UCSD-AML1 (cell line): Measurements from ENCODE around the gene FUZ.

Experiments used
- DNase-seq: peaks from one replicate; lab custom pipeline; 2025; ENCODE audit not compliant: unreplicated experiment; lab: John Stamatoyannopoulos, UW

The FUZ gene

DNA sequence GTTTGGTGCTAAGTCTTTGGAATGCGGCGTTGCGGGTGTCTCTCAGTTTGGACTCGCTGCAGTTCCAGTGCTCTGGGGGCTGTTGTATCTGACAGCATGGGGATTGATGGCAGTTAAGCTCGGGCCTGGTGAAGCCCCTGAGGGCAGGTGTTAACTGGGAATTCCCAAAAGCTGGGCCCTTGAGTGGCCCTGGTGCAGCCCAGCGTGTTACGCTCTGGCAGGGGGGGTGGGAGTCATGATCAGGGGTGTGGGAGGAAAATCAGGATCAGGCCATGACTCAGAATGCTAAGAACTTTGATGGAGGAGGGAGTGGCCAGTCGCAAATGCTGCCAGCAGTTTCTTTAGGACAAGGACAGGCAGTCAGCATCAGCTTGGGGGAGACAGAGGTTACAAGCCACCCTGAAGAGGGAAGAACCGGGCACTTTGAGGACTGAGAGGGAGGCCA lies 26.7 kb downstream of the FUZ start:
- no peak for DNase-seq

DNA sequence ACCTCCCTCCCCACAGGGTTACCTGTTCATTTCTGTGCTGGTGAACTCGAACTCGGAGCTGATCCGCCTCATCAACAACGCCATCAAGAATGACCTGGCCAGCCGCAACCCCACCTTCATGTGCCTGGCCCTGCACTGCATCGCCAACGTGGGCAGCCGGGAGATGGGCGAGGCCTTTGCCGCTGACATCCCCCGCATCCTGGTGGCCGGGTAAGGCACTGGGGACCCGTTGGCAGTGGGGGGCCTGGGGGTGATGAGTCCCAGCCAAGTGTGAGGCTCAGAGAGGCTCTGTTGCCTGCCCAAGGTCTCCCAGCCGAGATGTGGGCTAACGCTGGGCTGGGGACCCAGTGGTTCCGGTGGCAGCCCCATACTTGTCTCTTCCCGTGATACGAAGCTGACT lies 30.6 kb downstream of the FUZ start:
- no peak for DNase-seq

DNA sequence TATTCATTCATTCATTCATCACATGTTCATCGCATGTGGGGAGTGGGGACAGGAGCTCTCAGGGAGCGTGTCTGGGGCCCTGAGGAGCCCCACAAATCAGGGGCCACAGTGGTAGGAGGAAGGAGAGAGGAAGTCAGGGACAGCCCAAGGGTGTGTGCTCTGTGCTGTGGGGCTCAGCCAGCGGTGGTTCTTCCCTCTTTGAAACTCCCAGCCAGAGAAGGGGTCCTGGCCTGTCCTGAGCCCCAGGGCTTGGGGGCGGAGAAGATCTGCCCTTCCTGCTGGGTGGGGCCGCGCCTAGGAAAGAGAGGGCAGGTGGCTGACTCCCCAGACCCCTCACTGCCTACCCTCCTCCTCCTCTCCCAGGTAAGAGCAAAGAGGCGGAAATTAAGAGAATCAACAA lies 31.7 kb downstream of the FUZ start:
- DNase-seq = no peak

DNA sequence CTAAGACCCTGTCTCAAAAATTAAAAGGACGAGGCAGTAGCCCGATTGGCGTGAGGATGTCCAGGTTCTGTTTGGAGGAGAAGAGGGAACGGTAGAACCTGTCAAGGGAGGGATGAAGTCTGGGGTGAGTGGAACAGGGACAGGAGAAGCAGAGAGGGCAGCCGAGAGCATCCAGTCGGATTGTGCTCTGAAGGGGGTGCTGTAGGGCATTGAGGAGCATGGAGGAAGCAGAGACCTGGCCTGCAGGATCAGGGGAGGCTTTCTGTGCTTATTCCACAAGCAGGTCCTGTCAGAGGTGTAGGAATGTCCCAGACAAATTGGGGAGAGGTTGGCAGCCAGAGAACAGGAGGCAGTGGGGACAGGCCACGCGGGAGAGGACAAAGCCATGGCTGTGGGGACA lies 32.2 kb downstream of the FUZ start:
- DNase-seq = no peak

DNA sequence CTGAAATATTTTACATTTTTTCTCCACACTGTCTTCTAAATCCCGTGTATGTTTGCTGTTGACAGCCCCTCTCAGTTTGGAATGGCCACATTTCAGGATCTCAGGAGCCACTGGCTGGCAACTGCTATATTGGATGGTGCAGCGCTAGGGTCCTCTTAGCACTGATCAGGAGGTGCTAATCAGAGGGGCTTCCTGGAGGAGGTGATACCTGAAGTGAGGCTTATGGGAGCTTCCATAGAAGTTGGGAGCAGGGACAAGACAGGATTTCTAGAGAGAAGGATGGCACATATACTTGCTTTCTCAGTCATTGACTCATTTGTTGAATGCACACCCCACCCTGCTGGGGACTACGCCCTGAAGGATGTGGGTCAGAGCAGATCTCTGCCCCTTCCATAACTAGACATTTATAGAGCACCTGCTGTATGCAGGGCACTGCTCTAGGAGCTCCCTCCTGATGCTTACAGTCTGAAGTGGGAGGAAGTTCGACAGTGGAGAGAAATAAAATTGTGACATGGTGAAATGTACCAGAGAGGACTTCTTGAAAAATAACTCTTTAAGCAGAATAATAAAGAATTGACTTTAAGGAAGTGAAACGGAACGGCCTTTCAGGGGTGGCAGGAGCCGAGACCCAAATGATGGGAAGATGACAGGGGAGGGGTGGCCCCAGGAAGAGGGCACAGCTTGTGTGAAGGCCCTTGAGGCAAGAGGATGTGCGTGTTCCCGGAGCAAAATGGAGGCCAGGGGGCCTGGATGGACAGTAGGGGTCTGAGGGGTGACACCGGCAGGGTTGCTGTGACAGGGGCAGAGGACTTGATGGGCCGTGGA lies 33.1 kb downstream of the FUZ start:
- no peak for DNase-seq

DNA sequence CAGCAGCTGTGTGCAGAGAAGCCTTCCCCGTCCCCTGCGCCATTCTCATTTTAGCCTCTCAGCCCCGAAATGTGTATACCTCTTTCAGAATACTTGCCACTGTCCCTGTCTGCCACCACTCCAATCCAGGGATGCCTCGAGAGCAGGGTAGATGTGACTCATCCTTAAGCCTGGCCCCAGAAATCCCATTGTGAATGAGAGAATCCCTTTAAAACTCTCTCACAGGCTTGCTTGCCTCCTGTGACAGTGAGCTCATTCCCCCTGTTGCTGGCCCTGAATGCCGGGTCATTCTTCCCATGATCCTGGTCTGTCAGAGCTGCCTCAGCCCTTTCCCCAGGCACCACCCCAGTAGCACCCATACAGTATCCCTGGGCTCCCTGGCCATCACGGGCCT lies 36.7 kb downstream of the FUZ start:
- DNase-seq = no peak

DNA sequence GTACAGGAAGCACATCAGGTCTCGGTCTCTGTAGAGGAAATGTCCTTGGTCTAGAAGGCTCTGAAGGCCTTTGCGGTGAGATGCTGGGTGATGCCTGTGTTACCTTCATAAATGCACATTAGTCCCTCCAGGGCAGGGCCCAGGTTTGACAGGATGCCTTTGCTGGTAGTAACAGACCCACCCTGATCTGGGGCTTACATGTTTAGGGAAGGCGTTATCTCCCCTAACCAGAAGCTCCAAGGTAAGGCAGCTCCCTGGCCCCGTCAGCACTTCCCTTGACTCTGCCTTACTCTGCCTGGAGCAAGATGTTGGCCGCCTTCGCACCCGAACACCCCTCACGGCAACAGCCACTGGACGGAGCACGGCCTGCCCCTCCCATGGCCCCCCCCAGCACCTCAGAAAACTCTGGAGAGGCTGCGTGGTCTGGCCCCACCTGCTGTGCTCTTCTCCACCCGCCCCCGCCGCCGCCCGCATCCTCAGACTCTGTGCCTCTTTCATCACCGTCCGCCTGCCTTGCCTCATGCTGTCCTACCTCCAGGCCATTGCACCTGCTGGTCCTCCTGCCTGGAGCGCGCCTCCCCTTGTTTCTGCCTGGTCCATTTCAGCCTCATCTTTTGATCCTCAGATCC lies 37.2 kb downstream of the FUZ start:
- no peak for DNase-seq

DNA sequence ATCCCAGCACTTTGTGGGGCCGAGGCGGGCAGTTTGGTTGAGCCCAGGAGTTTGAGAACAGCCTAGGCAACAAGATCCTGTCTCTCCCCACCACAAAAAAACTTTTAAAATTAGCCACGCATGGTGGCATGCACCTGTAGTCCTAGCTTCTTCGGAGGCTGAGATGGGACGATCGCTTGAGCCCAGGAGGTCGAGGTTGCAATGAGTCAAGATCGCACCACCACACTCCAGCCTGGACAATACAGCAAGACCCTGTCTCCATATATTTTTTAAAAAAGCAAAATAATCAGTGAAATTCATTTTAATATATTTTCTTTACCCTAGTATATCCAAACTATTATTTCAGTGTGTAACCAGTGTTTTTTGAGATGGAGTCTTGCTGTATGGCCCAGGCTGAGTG lies 38.1 kb downstream of the FUZ start:
- no peak for DNase-seq

DNA sequence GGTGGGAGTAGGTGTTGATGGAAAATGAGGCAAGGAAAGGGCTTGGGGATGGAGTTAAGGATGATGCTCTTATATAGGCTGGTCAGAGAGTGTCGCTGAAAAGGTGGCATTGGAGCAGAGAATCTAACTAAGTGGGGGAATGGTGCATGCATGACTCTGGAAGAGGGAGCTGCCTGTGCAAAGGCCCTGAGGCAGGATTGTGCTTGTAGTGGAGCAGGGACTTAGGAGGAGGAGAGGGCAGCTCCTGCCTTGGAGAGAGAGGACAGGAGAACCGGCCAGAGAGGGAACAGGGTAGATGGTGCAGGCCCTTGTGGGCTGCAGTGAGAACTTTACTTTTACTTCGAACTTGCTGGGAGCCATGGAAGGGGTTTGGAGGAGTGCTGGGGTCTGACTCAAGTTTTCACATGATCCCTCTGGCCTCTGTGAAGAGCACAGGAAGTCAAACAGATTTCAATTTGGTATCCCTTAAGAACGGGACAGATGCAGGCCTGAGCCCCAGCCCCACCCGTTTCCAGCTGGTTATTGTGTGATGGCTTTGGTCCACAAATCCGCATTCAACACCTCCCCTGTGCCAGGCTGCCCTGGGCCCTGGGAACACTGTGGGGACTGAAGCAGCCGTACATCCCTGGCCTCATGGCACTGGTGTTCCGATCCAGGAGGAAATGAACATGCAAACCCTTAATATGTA lies 39.3 kb downstream of the FUZ start:
- no peak for DNase-seq

DNA sequence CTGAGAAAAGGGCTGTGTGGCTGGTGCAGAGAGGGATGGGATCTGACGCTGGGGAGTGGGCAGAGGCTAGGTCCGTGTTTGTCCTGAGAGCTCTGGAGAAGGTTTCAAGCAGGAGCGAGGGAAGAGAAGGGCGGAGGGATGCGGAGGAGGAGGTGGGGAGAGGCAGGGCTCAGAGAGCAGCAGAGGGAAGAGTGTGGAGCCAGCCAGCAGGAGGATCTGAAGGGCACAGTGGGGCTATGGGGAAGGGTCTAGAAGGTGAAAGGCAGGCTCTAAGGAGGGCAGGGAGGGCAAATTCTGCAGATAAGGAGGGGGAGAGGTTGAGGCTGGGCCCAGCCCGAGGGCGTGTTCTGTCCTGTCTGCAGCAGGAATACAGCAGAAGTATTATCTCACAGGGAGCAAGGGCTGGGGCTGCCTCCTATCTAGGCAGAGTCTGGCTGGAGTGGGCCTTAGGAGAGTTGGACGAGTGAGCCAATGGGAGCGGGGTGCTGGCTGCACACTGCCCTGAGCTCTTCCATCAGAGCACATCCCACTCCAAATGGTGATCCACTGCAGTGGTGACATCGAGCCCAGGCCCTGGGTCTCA lies 40.2 kb downstream of the FUZ start:
- DNase-seq = no peak

DNA sequence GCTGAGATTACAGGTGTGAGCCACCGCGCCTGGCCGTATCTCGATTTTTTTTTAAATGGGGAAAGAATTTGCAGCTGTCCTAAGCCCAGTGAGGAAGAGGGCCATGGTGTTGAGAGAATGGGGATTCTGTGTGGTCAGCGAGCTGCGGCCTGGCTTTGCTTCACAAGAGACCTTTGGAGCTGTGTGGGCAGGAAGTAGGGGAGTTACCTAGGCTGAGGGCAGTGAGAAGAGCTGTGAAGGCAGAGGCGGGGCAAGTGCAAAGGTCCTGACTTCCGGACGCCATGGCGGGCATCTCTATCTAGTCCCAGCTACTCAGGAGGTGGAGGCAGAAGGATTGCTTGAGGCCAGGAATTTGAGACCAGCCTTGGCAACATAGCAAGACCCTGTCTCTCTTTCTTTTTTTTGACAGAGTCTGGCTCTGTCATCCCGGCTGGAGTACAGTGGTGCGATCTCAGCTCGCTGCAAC lies 41.4 kb downstream of the FUZ start:
- DNase-seq = no peak

DNA sequence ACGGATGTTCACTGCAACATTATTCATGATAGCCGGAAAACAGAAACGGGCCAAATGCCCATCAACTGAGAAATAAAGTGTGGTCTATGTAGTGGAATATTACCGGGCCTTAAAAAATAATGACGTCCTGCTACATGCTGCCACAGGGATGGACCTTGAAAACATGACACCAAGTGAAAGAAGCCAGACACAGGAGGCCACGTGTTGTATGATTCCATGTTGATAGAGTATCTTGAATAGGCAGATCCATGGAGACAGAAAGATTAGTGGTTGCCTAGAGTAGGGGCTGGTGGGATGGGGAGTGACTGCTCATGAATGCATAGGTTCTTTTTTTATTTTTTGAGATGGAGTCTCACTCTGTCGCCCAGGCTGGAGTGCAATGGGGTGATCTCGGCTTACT lies 42.6 kb downstream of the FUZ start:
- DNase-seq = no peak

DNA sequence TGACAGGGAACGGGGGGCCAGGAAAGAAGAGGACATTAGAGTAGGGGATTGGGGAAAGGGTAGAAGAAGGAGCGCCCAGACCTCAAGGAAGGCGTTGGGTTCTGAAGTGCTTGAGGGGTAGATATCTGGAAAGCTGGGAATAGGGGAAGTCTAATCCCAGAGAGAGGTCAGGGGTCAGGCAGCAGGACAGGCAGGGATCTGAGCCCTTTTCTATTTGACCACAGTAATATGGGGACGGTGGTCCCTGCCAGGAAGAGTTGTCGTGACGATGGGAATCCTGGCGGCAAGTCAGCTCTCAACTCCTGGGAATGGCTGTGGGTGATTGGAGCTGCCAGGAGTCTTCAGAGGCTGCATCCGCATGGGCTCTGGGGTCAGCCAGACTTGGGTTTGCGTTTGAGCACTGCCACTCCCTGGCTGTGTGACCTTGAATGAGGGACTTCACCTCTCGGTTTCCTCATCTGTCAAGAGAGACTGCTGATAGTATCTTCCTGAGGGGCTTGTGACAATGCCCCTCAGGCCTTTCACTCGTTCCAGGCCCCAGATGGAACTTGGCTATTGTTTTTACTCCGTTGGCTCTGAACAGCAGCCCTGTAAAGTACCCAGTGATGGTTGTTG lies 45.0 kb downstream of the FUZ start:
- no peak for DNase-seq

DNA sequence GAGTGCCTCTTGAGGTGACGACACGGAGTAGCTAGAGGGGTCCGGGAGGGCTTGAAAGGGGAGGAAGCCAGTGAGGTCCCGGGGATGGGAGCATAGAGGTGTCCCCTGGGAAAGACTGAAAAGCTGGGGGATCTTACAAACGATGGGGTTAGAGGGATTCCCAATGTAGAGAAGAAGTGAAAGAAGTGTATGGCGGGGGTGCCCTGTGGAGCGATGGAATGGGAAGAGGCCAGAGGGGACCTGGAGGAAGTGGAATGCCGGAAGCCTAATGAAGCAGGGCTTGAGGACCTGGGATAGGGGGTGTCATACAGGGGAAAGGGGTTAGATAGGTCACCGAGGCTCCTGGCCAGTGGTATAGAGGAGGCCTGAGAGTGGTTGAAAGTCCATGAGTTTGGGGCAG lies 45.7 kb downstream of the FUZ start:
- DNase-seq = no peak

DNA sequence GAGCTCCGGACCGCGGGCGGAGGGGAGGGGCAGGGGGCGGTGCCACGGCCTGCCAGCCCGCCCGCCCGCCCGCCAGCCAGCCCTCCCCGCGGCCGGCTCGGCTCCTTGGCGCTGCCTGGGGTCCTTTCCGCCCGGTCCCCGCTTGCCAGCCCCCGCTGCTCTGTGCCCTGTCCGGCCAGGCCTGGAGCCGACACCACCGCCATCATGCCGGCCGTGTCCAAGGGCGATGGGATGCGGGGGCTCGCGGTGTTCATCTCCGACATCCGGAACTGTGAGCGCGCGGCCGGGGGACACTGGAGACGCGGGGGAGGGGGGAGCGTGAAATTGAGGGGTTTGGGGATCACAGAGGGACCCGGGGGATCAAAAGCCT lies 46.2 kb downstream of the FUZ start, which contains the start of gene AP2A1:
AP2A1 (plus strand) TSS at position 72 of the 370 bp plus-strand sequence; CDS start at position 205, 133 bp downstream.
- no peak for DNase-seq

DNA sequence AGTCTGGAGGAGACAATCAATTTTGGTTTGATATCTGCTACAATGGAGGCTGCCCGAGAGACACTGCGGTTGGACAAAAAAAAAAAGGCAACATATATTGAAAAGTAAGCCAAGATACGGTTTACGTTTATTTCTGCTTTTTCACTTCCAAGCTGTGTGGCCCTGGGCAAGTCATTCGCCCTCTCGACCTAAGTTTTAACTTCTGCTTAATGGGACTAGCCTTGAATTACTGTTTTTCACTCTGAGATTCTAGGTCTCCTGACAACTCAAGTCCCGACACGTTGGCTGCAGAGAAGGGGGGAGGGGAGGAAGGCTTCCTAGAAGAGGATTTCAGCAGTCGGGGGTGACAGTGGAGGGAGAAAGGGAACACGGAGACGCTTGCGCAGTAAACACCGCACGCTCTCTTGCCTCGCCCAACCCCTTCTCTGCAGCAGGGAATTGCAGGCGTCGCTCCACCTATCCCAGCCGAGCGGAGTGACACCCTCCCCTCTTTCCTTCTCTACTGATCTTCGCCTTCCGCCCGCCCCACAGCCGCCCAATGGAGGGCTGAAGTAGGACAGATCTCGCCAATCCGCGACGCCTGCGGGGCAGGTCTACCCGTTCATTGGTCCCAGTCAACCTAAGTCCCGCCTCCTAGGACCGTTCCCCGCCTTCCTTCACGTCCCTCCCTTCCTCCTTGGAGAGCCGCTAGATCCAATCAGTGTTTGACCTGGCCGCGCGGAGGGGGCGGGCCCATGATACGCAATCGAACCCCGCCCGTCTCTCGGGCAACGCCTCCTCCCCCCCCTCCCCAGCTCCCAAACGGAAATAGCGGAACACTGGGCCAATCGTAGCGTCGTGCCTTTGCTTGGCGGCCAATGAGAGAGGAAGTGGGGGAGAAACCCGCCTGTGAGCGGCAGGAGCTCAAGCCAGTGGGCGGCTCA lies 46.8 kb downstream of the FUZ start:
- peak; percentile 100 for DNase-seq

DNA sequence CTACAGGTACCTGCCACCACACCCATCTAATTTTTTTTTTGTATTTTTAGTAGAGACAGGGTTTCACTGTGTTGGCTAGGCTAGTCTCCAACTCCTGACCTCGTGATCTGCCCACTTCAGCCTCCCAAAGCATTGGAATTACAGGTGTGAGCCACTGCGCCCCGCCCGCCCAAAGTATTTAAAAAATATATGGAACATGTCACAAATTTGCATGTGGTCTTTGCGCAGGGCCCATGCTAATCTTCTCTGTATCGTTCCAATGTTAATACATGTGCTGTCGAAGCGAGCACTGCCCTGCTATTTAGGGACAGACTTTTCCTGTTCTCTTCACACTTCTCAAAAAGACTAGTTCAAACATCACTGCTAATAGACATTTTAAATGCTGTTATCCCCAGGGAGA lies 48.8 kb downstream of the FUZ start:
- no peak for DNase-seq

DNA sequence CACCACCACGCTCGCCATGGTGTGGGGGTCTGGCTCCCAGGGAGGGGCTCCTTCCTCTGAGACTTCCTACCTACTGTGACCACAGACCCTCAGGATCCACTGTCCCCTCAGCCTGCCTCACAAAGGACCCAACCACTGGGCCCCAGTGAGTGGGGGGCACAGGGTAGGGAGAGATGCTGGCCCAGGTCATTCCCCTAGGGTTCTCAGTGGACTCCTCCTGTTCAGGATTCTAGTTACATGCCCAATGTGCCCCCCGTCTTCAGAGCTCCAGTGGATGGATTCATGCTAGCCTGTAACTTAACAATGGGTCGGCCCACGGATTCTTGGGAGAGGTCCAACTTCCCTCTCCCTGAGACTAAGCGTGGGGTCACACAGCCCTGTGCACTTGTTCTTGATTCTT lies 49.9 kb downstream of the FUZ start, which contains the start of gene TSKS:
TSKS (minus strand) TSS at position 77 of the 400 bp plus-strand sequence; CDS start at position 18, 59 bp downstream.
- no peak for DNase-seq

DNA sequence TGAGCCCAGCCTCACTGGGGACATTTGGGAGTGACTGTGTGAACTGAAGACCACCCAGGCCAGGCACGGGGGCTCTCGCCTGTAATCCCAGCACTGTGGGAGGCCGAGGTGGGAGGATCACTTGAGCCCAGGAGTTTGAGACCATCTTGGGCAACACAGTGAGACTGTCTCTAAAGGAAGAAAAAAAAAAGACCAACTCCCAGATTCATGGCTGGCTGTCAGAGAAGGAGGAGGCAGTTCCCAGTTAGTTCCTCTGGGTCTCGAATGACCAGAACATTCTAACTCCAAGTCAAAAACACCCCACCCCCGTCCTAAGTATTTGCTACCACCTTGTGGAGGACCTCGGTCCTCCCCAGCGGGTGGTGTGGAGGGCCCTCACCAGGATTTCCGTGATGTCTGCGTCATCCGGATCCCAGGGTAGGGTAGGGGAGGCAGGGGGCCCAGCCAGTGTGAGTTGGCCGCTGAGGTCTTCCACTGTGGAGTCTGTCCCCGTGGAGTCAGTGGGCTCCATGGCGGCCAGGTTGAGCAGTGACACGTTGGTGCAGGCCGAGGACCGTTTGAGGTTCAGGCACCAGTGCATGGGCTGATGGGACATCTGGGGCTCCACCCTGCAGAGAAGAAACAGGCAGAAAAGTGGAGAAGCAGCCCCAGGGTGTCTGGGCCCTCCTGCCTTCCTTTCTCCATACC lies 51.3 kb downstream of the FUZ start:
- peak; percentile 63 for DNase-seq
